Erythroblast (primary cell): ENCODE data around the gene PLSCR2.

Experiments used
- GATA1 ChIP-seq: IDR thresholded peaks from 2 replicates; pipeline ENCODE4 v1.6.1; 2011; ENCODE audit warnings: low read depth, mild to moderate bottlenecking, control low read depth, low read length, moderate library complexity
- POLR2A ChIP-seq: IDR thresholded peaks from 2 replicates; pipeline ENCODE4 v1.6.1; 2011; ENCODE audit warnings: mild to moderate bottlenecking, low read length

DNA sequence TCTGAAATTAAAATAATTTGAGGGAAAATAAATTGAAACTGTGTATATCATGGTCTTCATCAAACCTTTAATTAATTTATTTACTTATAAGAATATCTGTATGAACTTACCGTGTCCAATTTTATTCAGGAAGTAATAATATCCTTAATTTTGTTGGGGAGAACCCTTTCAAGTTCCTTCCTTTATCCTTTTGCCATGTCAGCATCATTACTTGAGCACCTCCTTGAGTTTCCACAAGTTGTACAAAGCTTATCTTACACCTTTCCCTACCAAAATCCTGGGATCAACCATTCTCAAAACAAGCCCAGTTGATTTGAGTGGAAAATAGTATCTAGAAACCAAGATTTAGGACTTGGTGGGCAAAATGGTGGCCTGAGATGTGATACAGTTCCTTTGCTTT, 37.3 kb downstream of the PLSCR2 start:
- TF ChIP-seq POLR2A, result no peak
- no peak for TF ChIP-seq GATA1
